ENCODE measurements around the gene PPP1R15B. TPM values are rescaled to one million over a fixed set of nuclear protein-coding genes. Genes with fewer than 3 reads are reported as not detected.

PPP1R15B gene
- total RNA-seq, 1 donor from 2014 or later, result 70.6 TPM

- POLR2A ChIA-PET, result no interaction called here
Measured at GRCh38 chr1:204404629-204405028, 7.0 kb downstream of the PPP1R15B start.

GRCh38 chr1:204402391-204402790 lies 9.2 kb downstream of the PPP1R15B start:
- H3K4me1 Mint-ChIP-seq, result peaks cover 32% of the 10 kb centered on the region
- no peak overlapping the region for H3K27ac Mint-ChIP-seq
- POLR2A ChIA-PET, result no interaction called here

More at GRCh38 chr1:204404629-204405028, 7.0 kb downstream of the PPP1R15B start:
- no peak overlapping the region for H3K4me3 Mint-ChIP-seq
- H3K27ac Mint-ChIP-seq, result no peak overlapping the region
- H3K36me3 Mint-ChIP-seq (ENCODE audit: low read depth), result peaks cover 81% of the 10 kb centered on the region
- DNase-seq (no peak), ATAC-seq (ENCODE audit: low read depth) (no peak)
- intact Hi-C loops (cut with micrococcal nuclease), result no loop called here
- no peak for TF ChIP-seq CTCF (IDR thresholded peaks at IDR 0.05)
- H3K9me3 Mint-ChIP-seq, result no peaks in the 10 kb centered on the region
- CTCF ChIA-PET, result no interaction called here
- peaks cover 32% of the 10 kb centered on the region for H3K4me1 Mint-ChIP-seq
- H3K27me3 Mint-ChIP-seq, result no peaks in the 10 kb centered on the region

DNA sequence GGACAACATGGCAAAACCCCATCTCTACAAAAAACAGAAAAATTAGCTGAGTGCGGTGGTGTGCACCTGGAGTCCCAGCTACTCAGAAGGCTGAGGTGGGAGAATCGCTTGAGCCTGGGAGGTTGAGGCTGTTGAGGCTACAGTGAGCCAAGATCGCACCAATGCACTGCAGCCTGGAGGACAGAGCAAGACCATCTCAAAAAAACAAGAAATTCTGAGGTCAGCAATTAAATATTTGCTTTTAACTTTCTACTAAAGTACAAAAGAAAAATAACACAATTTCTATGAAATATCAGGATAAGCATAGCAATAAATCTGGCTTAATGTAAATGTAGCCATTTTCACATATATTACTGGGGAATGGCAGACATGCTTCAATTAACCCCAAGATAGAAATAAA lies 9.9 kb downstream of the PPP1R15B start:
- Mint-ChIP-seq H3K36me3 (ENCODE audit: low read depth) (peaks cover 70% of the 10 kb centered on the region), H3K9me3 (no peaks in the 10 kb centered on the region), H3K4me3 (no peak overlapping the region), H3K27ac (no peak overlapping the region), H3K4me1 (peaks cover 28% of the 10 kb centered on the region), H3K27me3 (no peaks in the 10 kb centered on the region)
- no peak for ATAC-seq (ENCODE audit: low read depth)
- intact Hi-C loops (cut with micrococcal nuclease), result no loop called here
- TF ChIP-seq CTCF (IDR thresholded peaks at IDR 0.05), result no peak
- POLR2A ChIA-PET, result no interaction called here
- DNase-seq, result no peak
- CTCF ChIA-PET, result interaction anchor here (1.1 kb wide), 1 partner anchor 29 kb away, joined by 3 read pairs; no protein-coding TSS in a partner anchor

More at GRCh38 chr1:204402391-204402790, 9.2 kb downstream of the PPP1R15B start:
- DNase-seq (no peak), ATAC-seq (ENCODE audit: low read depth) (no peak)
- peaks cover 75% of the 10 kb centered on the region for H3K36me3 Mint-ChIP-seq (ENCODE audit: low read depth)
- no peaks in the 10 kb centered on the region for H3K9me3 Mint-ChIP-seq
- intact Hi-C loops (cut with micrococcal nuclease), result no loop called here
- TF ChIP-seq CTCF (IDR thresholded peaks at IDR 0.05), result no peak
- CTCF ChIA-PET, result interaction anchor here (1.1 kb wide), 1 partner anchor 29 kb away, joined by 3 read pairs; no protein-coding TSS in a partner anchor
- no peak overlapping the region for H3K4me3 Mint-ChIP-seq
- H3K27me3 Mint-ChIP-seq, result no peaks in the 10 kb centered on the region

DNA sequence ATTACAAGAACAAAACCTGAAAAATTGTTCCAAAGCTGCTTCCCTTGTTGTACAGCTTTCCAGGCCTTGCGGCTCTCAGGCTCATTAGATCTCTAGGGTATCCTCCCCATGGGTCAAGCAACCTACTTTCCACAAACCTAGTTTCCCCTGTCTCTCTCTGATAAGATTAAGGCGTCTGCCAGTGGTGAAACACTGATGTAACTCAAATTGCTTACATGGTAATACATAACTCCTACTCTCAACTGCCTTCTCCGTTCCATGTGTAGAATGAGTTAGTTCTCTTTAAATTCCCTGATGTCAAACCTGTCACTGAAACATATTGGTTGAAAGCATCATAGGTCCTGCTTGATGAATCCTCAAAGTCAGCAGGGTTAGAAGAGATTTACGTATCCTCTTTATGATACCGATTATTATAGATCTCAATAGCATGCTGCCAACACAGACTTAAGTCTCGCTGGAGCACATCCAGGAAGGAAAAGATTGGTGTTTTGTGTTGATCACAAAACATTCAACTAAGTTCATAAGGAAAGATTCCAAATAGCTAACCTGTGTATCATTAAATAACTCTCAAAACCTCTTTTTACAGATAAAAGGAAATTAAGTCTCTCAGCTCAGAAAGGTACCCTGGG lies 10.6 kb downstream of the PPP1R15B start:
- Mint-ChIP-seq H3K4me3 (no peak overlapping the region), H3K27ac (no peak overlapping the region), H3K27me3 (no peaks in the 10 kb centered on the region), H3K36me3 (ENCODE audit: low read depth) (peaks cover 64% of the 10 kb centered on the region), H3K9me3 (no peaks in the 10 kb centered on the region), H3K4me1 (peaks cover 22% of the 10 kb centered on the region)
- ChIA-PET POLR2A (interaction anchor here (1.0 kb wide), 1 partner anchor 19 kb away, joined by 7 read pairs; no protein-coding TSS in a partner anchor), CTCF (interaction anchor here (1.1 kb wide), 1 partner anchor 30 kb away, joined by 3 read pairs; no protein-coding TSS in a partner anchor)
- intact Hi-C loops (cut with micrococcal nuclease), result no loop called here
- TF ChIP-seq CTCF (IDR thresholded peaks at IDR 0.05), result no peak
- DNase-seq (no peak), ATAC-seq (ENCODE audit: low read depth) (no peak)
